ENCODE data around the gene KCNH1.

Gene KCNH1

GRCh38 chr1:210900079-210900478, 233.9 kb downstream of the KCNH1 start:
- no peak overlapping the region for H3K9ac ChIP-seq (ENCODE audit: low read depth, low read length)
- H3K4me3 ChIP-seq (ENCODE audit: low read length), result no peak overlapping the region
- peaks cover 8% of the 10 kb centered on the region; the same call in 1 of the 2 replicates for H3K9me3 ChIP-seq (ENCODE audit: insufficient read depth, low read depth, low read length)
- no peaks in the 10 kb centered on the region for H3K4me1 ChIP-seq (ENCODE audit: insufficient read depth, low read length)
- H3K36me3 ChIP-seq (ENCODE audit: insufficient read depth, low read depth, low read length), result no peaks in the 10 kb centered on the region
- H3K27me3 ChIP-seq (ENCODE audit: insufficient read depth, low read length), result no peaks in the 10 kb centered on the region
- H3K27ac ChIP-seq (ENCODE audit: low read length), result no peak overlapping the region

- Histone ChIP-seq H3K36me3 (ENCODE audit: insufficient read depth, low read depth, low read length) (no peaks in the 10 kb centered on the region), H3K9me3 (ENCODE audit: insufficient read depth, low read depth, low read length) (peaks cover 9% of the 10 kb centered on the region; the same call in 1 of the 2 replicates)
These were observed 234.3 kb downstream of the KCNH1 start for GRCh38 chr1:210899676-210900075.

GRCh38 chr1:210898473-210898872, 235.5 kb downstream of the KCNH1 start:
- no peak overlapping the region for H3K4me3 ChIP-seq (ENCODE audit: low read length)
- peaks cover 9% of the 10 kb centered on the region for H3K9me3 ChIP-seq (ENCODE audit: insufficient read depth, low read depth, low read length)
- no peaks in the 10 kb centered on the region for H3K27me3 ChIP-seq (ENCODE audit: insufficient read depth, low read length)
- no peak overlapping the region for H3K9ac ChIP-seq (ENCODE audit: low read depth, low read length)
- no peaks in the 10 kb centered on the region for H3K4me1 ChIP-seq (ENCODE audit: insufficient read depth, low read length)
- no peaks in the 10 kb centered on the region for H3K36me3 ChIP-seq (ENCODE audit: insufficient read depth, low read depth, low read length)
- H3K27ac ChIP-seq (ENCODE audit: low read length), result no peak overlapping the region

More at GRCh38 chr1:210899676-210900075, 234.3 kb downstream of the KCNH1 start:
- Histone ChIP-seq H3K27ac (ENCODE audit: low read length) (no peak overlapping the region), H3K27me3 (ENCODE audit: insufficient read depth, low read length) (no peaks in the 10 kb centered on the region), H3K9ac (ENCODE audit: low read depth, low read length) (no peak overlapping the region), H3K4me1 (ENCODE audit: insufficient read depth, low read length) (no peaks in the 10 kb centered on the region), H3K4me3 (ENCODE audit: low read length) (no peak overlapping the region)

- H3K27me3 ChIP-seq (ENCODE audit: insufficient read depth, low read length), result no peaks in the 10 kb centered on the region
- no peaks in the 10 kb centered on the region for H3K9me3 ChIP-seq (ENCODE audit: insufficient read depth, low read depth, low read length)
- no peak overlapping the region for H3K27ac ChIP-seq (ENCODE audit: low read length)
- H3K4me3 ChIP-seq (ENCODE audit: low read length), result no peak overlapping the region
- no peaks in the 10 kb centered on the region for H3K36me3 ChIP-seq (ENCODE audit: insufficient read depth, low read depth, low read length)
- H3K4me1 ChIP-seq (ENCODE audit: insufficient read depth, low read length), result peaks cover 5% of the 10 kb centered on the region; the same call in 1 of the 2 replicates
- H3K9ac ChIP-seq (ENCODE audit: low read depth, low read length), result no peak overlapping the region
These were observed 250.1 kb downstream of the KCNH1 start for GRCh38 chr1:210883821-210884220.

GRCh38 chr1:210882414-210883221, 251.3 kb downstream of the KCNH1 start:
- Histone ChIP-seq H3K4me3 (ENCODE audit: low read length) (no peak overlapping the region), H3K27ac (ENCODE audit: low read length) (no peak overlapping the region), H3K9me3 (ENCODE audit: insufficient read depth, low read depth, low read length) (no peaks in the 10 kb centered on the region), H3K4me1 (ENCODE audit: insufficient read depth, low read length) (peaks cover 5% of the 10 kb centered on the region; the same call in 1 of the 2 replicates), H3K36me3 (ENCODE audit: insufficient read depth, low read depth, low read length) (no peaks in the 10 kb centered on the region), H3K27me3 (ENCODE audit: insufficient read depth, low read length) (no peaks in the 10 kb centered on the region), H3K9ac (ENCODE audit: low read depth, low read length) (no peak overlapping the region)

- H3K9me3 ChIP-seq (ENCODE audit: insufficient read depth, low read depth, low read length), result no peaks in the 10 kb centered on the region
- H3K4me1 ChIP-seq (ENCODE audit: insufficient read depth, low read length), result peaks cover 5% of the 10 kb centered on the region; the same call in 1 of the 2 replicates
- no peaks in the 10 kb centered on the region for H3K27me3 ChIP-seq (ENCODE audit: insufficient read depth, low read length)
- H3K36me3 ChIP-seq (ENCODE audit: insufficient read depth, low read depth, low read length), result no peaks in the 10 kb centered on the region
- H3K4me3 ChIP-seq (ENCODE audit: low read length), result no peak overlapping the region
- no peak overlapping the region for H3K27ac ChIP-seq (ENCODE audit: low read length)
- no peak overlapping the region for H3K9ac ChIP-seq (ENCODE audit: low read depth, low read length)
These were observed 255.4 kb downstream of the KCNH1 start for GRCh38 chr1:210878564-210878963.

- Histone ChIP-seq H3K36me3 (ENCODE audit: insufficient read depth, low read depth, low read length) (no peaks in the 10 kb centered on the region), H3K27ac (ENCODE audit: low read length) (no peak overlapping the region), H3K27me3 (ENCODE audit: insufficient read depth, low read length) (no peaks in the 10 kb centered on the region)
These were observed 257.7 kb downstream of the KCNH1 start for GRCh38 chr1:210876275-210876674.

GRCh38 chr1:210866532-210866931, 267.4 kb downstream of the KCNH1 start:
- no peaks in the 10 kb centered on the region for H3K36me3 ChIP-seq (ENCODE audit: insufficient read depth, low read depth, low read length)
- no peaks in the 10 kb centered on the region for H3K27me3 ChIP-seq (ENCODE audit: insufficient read depth, low read length)
- no peak overlapping the region for H3K4me3 ChIP-seq (ENCODE audit: low read length)
- no peaks in the 10 kb centered on the region for H3K4me1 ChIP-seq (ENCODE audit: insufficient read depth, low read length)
- H3K27ac ChIP-seq (ENCODE audit: low read length), result no peak overlapping the region
- no peak overlapping the region for H3K9ac ChIP-seq (ENCODE audit: low read depth, low read length)
- peaks cover 7% of the 10 kb centered on the region; the same call in 1 of the 2 replicates for H3K9me3 ChIP-seq (ENCODE audit: insufficient read depth, low read depth, low read length)

More at GRCh38 chr1:210876275-210876674, 257.7 kb downstream of the KCNH1 start:
- no peak overlapping the region for H3K4me3 ChIP-seq (ENCODE audit: low read length)
- no peaks in the 10 kb centered on the region for H3K9me3 ChIP-seq (ENCODE audit: insufficient read depth, low read depth, low read length)
- no peaks in the 10 kb centered on the region for H3K4me1 ChIP-seq (ENCODE audit: insufficient read depth, low read length)
- H3K9ac ChIP-seq (ENCODE audit: low read depth, low read length), result no peak overlapping the region

GRCh38 chr1:210857705-210858104, 276.2 kb downstream of the KCNH1 start:
- Histone ChIP-seq H3K4me3 (ENCODE audit: low read length) (no peak overlapping the region), H3K27ac (ENCODE audit: low read length) (no peak overlapping the region), H3K4me1 (ENCODE audit: insufficient read depth, low read length) (no peaks in the 10 kb centered on the region), H3K27me3 (ENCODE audit: insufficient read depth, low read length) (no peaks in the 10 kb centered on the region), H3K9me3 (ENCODE audit: insufficient read depth, low read depth, low read length) (no peaks in the 10 kb centered on the region), H3K9ac (ENCODE audit: low read depth, low read length) (no peak overlapping the region), H3K36me3 (ENCODE audit: insufficient read depth, low read depth, low read length) (no peaks in the 10 kb centered on the region)

GRCh38 chr1:210857146-210857663, 276.7 kb downstream of the KCNH1 start:
- H3K9ac ChIP-seq (ENCODE audit: low read depth, low read length), result no peak overlapping the region
- H3K27me3 ChIP-seq (ENCODE audit: insufficient read depth, low read length), result no peaks in the 10 kb centered on the region

GRCh38 chr1:210855440-210855839, 278.5 kb downstream of the KCNH1 start:
- H3K9ac ChIP-seq (ENCODE audit: low read depth, low read length), result no peak overlapping the region
- no peak overlapping the region for H3K27ac ChIP-seq (ENCODE audit: low read length)
- H3K27me3 ChIP-seq (ENCODE audit: insufficient read depth, low read length), result no peaks in the 10 kb centered on the region
- no peaks in the 10 kb centered on the region for H3K36me3 ChIP-seq (ENCODE audit: insufficient read depth, low read depth, low read length)
- no peaks in the 10 kb centered on the region for H3K9me3 ChIP-seq (ENCODE audit: insufficient read depth, low read depth, low read length)
- H3K4me3 ChIP-seq (ENCODE audit: low read length), result no peak overlapping the region
- no peaks in the 10 kb centered on the region for H3K4me1 ChIP-seq (ENCODE audit: insufficient read depth, low read length)

More at GRCh38 chr1:210857146-210857663, 276.7 kb downstream of the KCNH1 start:
- no peaks in the 10 kb centered on the region for H3K36me3 ChIP-seq (ENCODE audit: insufficient read depth, low read depth, low read length)
- no peaks in the 10 kb centered on the region for H3K9me3 ChIP-seq (ENCODE audit: insufficient read depth, low read depth, low read length)
- no peak overlapping the region for H3K27ac ChIP-seq (ENCODE audit: low read length)
- no peak overlapping the region for H3K4me3 ChIP-seq (ENCODE audit: low read length)
- H3K4me1 ChIP-seq (ENCODE audit: insufficient read depth, low read length), result no peaks in the 10 kb centered on the region

GRCh38 chr1:210853276-210853675, 280.7 kb downstream of the KCNH1 start:
- Histone ChIP-seq H3K9ac (ENCODE audit: low read depth, low read length) (no peak overlapping the region), H3K9me3 (ENCODE audit: insufficient read depth, low read depth, low read length) (no peaks in the 10 kb centered on the region), H3K4me1 (ENCODE audit: insufficient read depth, low read length) (no peaks in the 10 kb centered on the region), H3K27ac (ENCODE audit: low read length) (no peak overlapping the region), H3K4me3 (ENCODE audit: low read length) (no peak overlapping the region), H3K36me3 (ENCODE audit: insufficient read depth, low read depth, low read length) (no peaks in the 10 kb centered on the region), H3K27me3 (ENCODE audit: insufficient read depth, low read length) (no peaks in the 10 kb centered on the region)
